NCI-H446 (cell line): ENCODE data around the gene MLLT1.

Experiments used
- DNase-seq, 2 experiments: peaks; one replicate each; lab custom pipeline; 2025; lab: John Stamatoyannopoulos, UW

Gene MLLT1

DNA sequence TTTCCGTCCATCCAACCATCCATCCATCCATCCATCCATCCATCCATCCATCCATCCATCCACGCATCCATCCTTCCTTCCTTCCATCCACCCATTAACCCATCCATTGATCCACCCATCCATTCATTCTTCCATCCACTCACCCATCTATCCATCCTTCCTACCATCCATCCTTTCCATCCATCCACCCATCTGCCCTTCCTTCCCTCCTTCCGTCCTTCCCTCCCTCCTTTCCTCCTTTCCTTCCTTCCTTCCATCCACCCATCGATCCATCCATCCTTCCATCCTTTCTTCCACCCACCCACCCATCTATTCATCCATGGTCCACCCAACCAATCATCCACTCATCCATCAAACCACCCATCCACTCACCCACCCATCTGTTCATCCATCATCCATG, 70.1 kb downstream of the MLLT1 start:
- DNase-seq = no peak

DNA sequence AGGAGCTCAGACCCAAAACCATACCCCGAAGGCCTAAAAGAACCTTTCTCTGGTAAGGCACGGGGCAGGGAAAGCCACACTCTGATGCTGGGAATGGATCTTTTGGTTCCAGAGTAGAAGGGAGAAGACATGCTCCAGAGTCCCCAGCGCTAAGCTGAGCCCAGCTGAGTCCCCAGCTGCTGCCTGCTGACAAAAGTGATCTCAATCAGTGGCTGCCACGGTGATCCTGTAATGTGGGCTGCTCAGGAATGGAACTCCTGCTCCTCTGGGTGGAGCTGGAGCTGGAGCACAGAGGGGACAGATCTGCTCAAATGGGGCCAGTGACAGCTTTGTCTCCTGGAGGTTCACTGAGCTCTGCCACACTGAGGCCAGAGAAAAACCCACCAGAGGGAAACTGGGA, 70.5 kb downstream of the MLLT1 start:
- no peak for DNase-seq

- DNase-seq = no peak
Measured at GRCh38 chr19:6204866-6205723, 74.7 kb downstream of the MLLT1 start.

GRCh38 chr19:6204212-6204611, 75.6 kb downstream of the MLLT1 start:
- no peak for DNase-seq

DNA sequence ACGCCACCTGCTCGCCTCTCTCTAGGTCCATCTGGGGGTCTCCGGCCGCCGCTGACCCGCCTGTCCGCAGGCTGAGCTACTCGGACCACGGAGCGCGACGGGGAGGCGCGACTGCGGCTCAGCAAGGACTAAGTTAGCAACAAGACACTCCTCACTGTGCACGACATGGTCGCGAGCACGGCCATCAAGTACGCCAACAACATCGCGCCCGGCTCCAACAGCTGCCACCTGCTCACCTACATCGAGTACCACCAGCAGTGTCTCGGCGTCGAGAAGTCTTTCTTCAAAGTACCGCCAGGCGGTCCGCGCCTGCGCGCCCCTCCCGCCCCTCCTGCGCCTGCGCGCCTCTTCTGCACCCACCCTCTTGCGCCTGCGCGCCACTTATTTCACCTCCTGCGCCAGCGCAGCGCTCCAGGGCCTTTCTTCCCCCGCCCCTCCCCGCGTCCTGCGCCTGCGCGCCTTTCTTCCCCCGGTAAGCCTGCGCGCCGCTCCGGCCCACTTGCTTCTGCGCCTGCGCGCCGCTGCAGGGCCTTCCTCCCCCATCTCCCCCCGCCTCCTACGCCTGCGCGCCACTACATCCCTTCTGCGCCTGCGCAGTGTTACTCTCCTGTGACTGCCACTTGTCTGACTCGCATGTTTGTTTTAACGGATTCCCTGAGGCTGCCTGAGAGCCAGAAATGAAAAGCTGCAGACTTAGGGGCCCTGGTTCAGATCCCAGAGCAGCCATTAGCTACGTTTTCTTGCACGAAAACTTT, 80.4 kb downstream of the MLLT1 start:
- peak; percentile 99 to 100 for DNase-seq

DNA sequence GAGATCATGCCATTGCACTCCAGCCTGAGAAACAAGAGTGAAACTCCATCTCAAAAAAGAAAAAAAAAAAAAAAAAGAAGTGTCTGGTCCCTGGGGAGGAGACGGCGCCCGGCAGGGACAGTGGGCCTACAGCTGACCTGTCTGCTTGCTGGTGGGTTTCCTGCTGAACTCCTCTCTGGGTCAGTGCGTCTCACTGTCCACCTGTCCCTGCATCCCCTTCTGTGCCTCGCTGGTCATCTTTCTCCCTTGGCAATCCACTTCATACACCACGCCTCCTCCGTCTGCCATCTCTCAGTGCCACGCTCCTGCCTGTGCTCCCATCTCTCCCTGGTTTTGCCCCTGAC, 80.9 kb downstream of the MLLT1 start:
- DNase-seq = peak in 1 of 2 experiments; percentile 44

- no peak for DNase-seq
Measured at GRCh38 chr19:6196361-6196760, 83.4 kb downstream of the MLLT1 start.

GRCh38 chr19:6188811-6189210, 91.0 kb downstream of the MLLT1 start:
- no peak for DNase-seq

- DNase-seq = no peak
Measured at GRCh38 chr19:6187374-6187773, 92.4 kb downstream of the MLLT1 start.

GRCh38 chr19:6185835-6186834, 93.6 kb downstream of the MLLT1 start:
- no peak for DNase-seq

GRCh38 chr19:6185093-6185834, 94.5 kb downstream of the MLLT1 start:
- DNase-seq = no peak

GRCh38 chr19:6181119-6181518, 98.7 kb downstream of the MLLT1 start:
- DNase-seq = no peak

GRCh38 chr19:6173190-6173589, 106.6 kb downstream of the MLLT1 start:
- no peak for DNase-seq

- DNase-seq = no peak
Measured at GRCh38 chr19:6172074-6172863, 107.5 kb downstream of the MLLT1 start.

DNA sequence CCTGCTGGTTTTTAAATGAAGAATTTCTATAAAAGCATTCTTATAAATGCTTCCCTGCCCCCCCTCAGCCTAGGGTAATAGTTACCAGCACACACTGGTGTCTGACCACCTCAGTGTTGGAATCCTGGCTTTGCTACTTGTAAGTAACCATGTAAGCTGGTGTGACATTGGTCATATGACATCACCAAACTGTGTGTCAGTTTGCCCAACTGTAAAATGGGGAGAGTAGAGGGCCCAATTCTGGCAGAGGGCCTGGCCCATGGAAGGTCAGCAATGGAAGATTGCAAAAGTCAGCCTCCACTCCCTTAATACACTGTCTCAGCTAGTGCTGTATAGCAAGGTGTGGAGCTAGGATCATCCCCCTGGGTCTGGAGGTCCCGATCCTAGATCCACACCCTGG, 112.7 kb downstream of the MLLT1 start:
- DNase-seq = no peak

DNA sequence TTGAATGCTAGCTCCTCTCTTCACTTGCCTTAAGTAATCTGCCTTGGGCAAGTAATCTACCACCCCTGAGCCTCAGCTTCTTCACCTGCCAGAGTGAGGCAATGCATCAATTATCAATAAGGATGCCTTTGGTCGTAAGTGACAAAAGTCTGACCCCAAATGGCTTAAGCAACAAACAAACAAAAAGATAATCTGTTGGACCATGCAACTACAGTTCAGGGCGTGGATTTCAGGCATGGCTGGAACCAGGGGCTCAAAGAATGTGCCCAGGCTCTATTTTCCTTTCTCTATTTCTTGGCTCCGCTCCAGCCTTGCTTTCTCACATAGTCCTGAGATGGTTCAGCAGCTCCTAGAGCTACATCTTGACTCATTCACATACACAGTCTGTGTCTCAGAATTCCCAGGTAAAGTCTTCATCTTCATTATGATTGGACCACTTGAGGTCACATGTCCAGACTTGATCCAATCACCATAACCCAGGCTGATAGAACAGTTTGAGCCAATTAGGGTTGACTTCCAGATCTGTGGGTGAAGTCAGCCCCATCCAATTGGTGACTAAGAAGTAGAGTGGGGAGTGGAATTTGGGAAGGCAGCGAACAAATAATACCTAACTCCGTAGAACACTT, 114.8 kb downstream of the MLLT1 start:
- no peak for DNase-seq

DNA sequence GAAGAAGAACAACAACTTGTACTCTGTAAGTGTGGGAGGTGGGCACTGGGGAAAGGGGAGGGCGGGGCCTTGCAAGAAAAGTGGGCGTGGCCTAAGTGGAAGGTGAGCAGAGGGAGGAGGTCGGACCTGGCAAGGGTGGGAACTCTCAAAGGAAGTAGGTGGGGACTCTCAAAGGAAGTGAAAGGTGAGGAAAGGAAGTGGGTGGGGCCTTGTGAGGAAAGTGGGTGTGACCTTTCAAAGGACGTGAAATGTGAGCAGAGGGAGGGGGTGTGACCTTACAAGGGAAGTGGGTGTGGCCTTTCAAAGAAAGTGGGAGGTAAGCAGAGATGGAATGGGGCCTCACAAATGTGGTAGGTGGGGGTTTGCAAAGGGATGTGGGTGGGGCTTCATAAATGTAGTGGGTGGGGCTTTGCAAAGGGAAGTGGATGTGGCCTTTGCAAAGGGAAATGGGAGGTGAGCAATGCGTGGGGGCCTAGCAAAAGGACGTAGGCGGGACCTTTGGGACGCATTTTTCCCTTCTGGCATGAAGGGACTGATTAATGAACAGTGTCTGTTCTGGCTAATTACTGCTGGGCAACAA, 118.4 kb downstream of the MLLT1 start:
- no peak for DNase-seq
